ENCODE results near the gene RBL2. TPM values are rescaled to one million over a fixed set of nuclear protein-coding genes. Genes with fewer than 3 reads are reported as not detected.

The RBL2 gene
- total and polyA plus RNA-seq, 9 of the 15 experiments (the other 6 are each of a cell fraction or from before 2014, with no cell fraction given), result 7.8 to 76.3 (median 28.5) TPM

GRCh38 chr16:53456625-53457024 is 22.4 kb downstream of the RBL2 start:
- ATAC-seq (no peak; the same call in 2 of the 3 replicates), FAIRE-seq (no peak), DNase-seq (ENCODE audit: extremely low read depth in 1 of 4, low spot score in 3 of 4) (no peak)
- Histone ChIP-seq H3K4me2 (ENCODE audit: insufficient read depth, low read length) (no peak overlapping the region), H3K4me1 (replicated peaks in 1 of 2; ENCODE audit: control insufficient read depth in 2 of 2, insufficient read depth in 2 of 2, low read length in 2 of 2) (no peaks in the 10 kb centered on the region), H3K27ac (ENCODE audit: extremely low read depth, low read depth, low read length) (no peak overlapping the region), H3K36me3 (ENCODE audit: control insufficient read depth, insufficient read depth, low read length) (peaks cover 54% of the 10 kb centered on the region), H3K79me2 (ENCODE audit: control insufficient read depth, insufficient read depth, low read length) (no peaks in the 10 kb centered on the region), H3K27me3 (ENCODE audit: control insufficient read depth in 2 of 2, insufficient read depth in 2 of 2, low read length in 2 of 2) (no peaks in the 10 kb centered on the region), H3K9ac (ENCODE audit: insufficient read depth in 1 of 2, low read depth in 2 of 2, low read length in 2 of 2) (no peak overlapping the region), H4K20me1 (replicated peaks; ENCODE audit: control insufficient read depth, insufficient read depth, low read length) (no peaks in the 10 kb centered on the region), H3K9me1 (ENCODE audit: control insufficient read depth, insufficient read depth, low read length) (no peaks in the 10 kb centered on the region), H3K4me3 (no peak overlapping the region), H2AFZ (ENCODE audit: low read depth, low read length) (no peak overlapping the region), H3K9me3 (replicated peaks; ENCODE audit: control insufficient read depth, insufficient read depth, low read depth, low read length) (no peaks in the 10 kb centered on the region)
- no TSS peak for BruUV-seq (replicated peaks)
- in situ Hi-C loops (cut with MboI), result no loop called here
- CTCF ChIA-PET (ENCODE audit: low intra/inter-chr PET ratio), result no interaction called here
- WGBS (ENCODE audit: insufficient coverage, low coverage, missing lambda C conversion rate), result 83% methylated on average over 2 of the region's 2 CpGs
- intact Hi-C loops (cut with micrococcal nuclease), result no loop called here
- POLR2A ChIA-PET, result no interaction called here
- TF ChIP-seq ETS2 (tag; IDR thresholded peaks at IDR 0.05; ENCODE audit: borderline replicate concordance, poor library complexity, severe bottlenecking) (no peak), EP400 (IDR thresholded peaks at IDR 0.05) (no peak), FOXM1 (IDR thresholded peaks at IDR 0.05; ENCODE audit: low read depth) (no peak), FOXM1 (CRISPR knock-in tag; IDR thresholded peaks at IDR 0.05; ENCODE audit: low read depth) (no peak), MCM3 (IDR thresholded peaks at IDR 0.05) (no peak), ZC3H8 (IDR thresholded peaks at IDR 0.05) (no peak), ZSCAN29 (IDR thresholded peaks at IDR 0.05) (no peak), SMARCA4 (IDR thresholded peaks at IDR 0.05) (no peak), BACH1 (tag; IDR thresholded peaks at IDR 0.05) (no peak), JUN (IDR thresholded peaks at IDR 0.05; ENCODE audit: borderline replicate concordance, low read depth, low read length) (no peak), JUN (CRISPR knock-in tag; IDR thresholded peaks at IDR 0.05; ENCODE audit: borderline replicate concordance) (no peak), BDP1 (IDR thresholded peaks at IDR 0.05; ENCODE audit: insufficient read depth, insufficient read length) (no peak), TCF15 (CRISPR knock-in tag; IDR thresholded peaks at IDR 0.05) (no peak), NCOR1 (IDR thresholded peaks at IDR 0.05) (no peak), ZNF75A (CRISPR knock-in tag; IDR thresholded peaks at IDR 0.05) (no peak), ZKSCAN3 (CRISPR knock-in tag; IDR thresholded peaks at IDR 0.05) (no peak), SPI1 (IDR thresholded peaks at IDR 0.05; ENCODE audit: borderline replicate concordance, low read depth, low read length) (no peak), KLF13 (tag; IDR thresholded peaks at IDR 0.05; ENCODE audit: borderline replicate concordance, low read depth) (no peak), ZFX (CRISPR knock-in tag; IDR thresholded peaks at IDR 0.05) (no peak)
